Activated CD8-positive, alpha-beta T cell treated with anti-CD3 and anti-CD28 coated beads for 36 hours (primary cell): ENCODE results near the gene PTPRH. TPM values are rescaled to one million over a fixed set of nuclear protein-coding genes. Genes with fewer than 3 reads are reported as not detected.

Experiments used
- ATAC-seq: fragments of 200-7000 bp; cut with Tn5 transposase; one replicate; pipeline ENCODE4 v1.10.0; 2021; ENCODE audit warnings: mild to moderate bottlenecking, moderate library complexity
- CTCF ChIA-PET: fragments of 350-600 bp; sonication (Branson Sonifier 250); formaldehyde crosslinking; loops from one replicate; lab custom pipeline; 2021; ENCODE audit warnings: antibody characterized with exemption; lab: Charles Lee
- POLR2A ChIA-PET: fragments of 350-600 bp; sonication (Branson Sonifier 250); formaldehyde crosslinking; loops from one replicate; lab custom pipeline; 2021; ENCODE audit warnings: antibody characterized with exemption; lab: Charles Lee
- DNase-seq: peaks from one replicate; pipeline ENCODE4 v3.0.0-alpha.2; 2020
- H3K27ac Mint-ChIP-seq: one replicate; pipeline ENCODE4 v1.8.0; 2021; ENCODE audit warnings: mild to moderate bottlenecking, mixed read lengths
- H3K27me3 Mint-ChIP-seq: one replicate; pipeline ENCODE4 v1.8.0; 2021; ENCODE audit warnings: mixed read lengths
- H3K36me3 Mint-ChIP-seq: one replicate; pipeline ENCODE4 v1.8.0; 2021; ENCODE audit warnings: low read depth, mixed read lengths
- H3K4me1 Mint-ChIP-seq: one replicate; pipeline ENCODE4 v1.8.0; 2021; ENCODE audit warnings: low read depth, mixed read lengths
- H3K4me3 Mint-ChIP-seq: one replicate; pipeline ENCODE4 v1.8.0; 2021; ENCODE audit warnings: mild to moderate bottlenecking, moderate library complexity, mixed read lengths
- H3K9me3 Mint-ChIP-seq: one replicate; pipeline ENCODE4 v1.8.0; 2021; ENCODE audit warnings: mixed read lengths
- intact Hi-C: fragments of 100-400 bp; cut with micrococcal nuclease; formaldehyde crosslinking; loops from one replicate; pipeline ENCODE4 v1.10.0; 2022
- total RNA-seq, 2 experiments: library from RNA; stranded (reverse); gene quantifications; one replicate each; pipeline ENCODE4 v1.2.3, GENCODE V29; 2021
- TF ChIP-seq, protein P1 (sequence below): fragments of 200-600 bp; IDR thresholded peaks from one replicate; pipeline ENCODE4 v1.8.0; 2022; ENCODE audit warnings: antibody characterized with exemption, mild to moderate bottlenecking

The PTPRH gene
- total RNA-seq, 2 experiments from 2014 or later: not detected

GRCh38 chr19:55178781-55179599 is 30.3 kb downstream of the PTPRH start:
- ATAC-seq (peak; percentile 85), DNase-seq (peak; percentile 97)
- POLR2A ChIA-PET: interaction anchor here (1.1 to 1.4 kb wide), 2 partner anchors 18 to 228 kb away, joined by 3 read pairs; no protein-coding TSS in a partner anchor
- Mint-ChIP-seq H3K4me1 (peaks cover 22% of the 10 kb centered on the region), H3K9me3 (no peaks in the 10 kb centered on the region), H3K27me3 (peaks cover 66% of the 10 kb centered on the region), H3K4me3 (peak overlapping the region; percentile 64), H3K27ac (no peak overlapping the region), H3K36me3 (no peaks in the 10 kb centered on the region)
- CTCF ChIA-PET: interaction anchor here (1.2 to 1.3 kb wide), 2 partner anchors 18 kb away, joined by 3 to 4 read pairs; no protein-coding TSS in a partner anchor
- intact Hi-C loops: no loop called here
- TF ChIP-seq, protein P1, sequence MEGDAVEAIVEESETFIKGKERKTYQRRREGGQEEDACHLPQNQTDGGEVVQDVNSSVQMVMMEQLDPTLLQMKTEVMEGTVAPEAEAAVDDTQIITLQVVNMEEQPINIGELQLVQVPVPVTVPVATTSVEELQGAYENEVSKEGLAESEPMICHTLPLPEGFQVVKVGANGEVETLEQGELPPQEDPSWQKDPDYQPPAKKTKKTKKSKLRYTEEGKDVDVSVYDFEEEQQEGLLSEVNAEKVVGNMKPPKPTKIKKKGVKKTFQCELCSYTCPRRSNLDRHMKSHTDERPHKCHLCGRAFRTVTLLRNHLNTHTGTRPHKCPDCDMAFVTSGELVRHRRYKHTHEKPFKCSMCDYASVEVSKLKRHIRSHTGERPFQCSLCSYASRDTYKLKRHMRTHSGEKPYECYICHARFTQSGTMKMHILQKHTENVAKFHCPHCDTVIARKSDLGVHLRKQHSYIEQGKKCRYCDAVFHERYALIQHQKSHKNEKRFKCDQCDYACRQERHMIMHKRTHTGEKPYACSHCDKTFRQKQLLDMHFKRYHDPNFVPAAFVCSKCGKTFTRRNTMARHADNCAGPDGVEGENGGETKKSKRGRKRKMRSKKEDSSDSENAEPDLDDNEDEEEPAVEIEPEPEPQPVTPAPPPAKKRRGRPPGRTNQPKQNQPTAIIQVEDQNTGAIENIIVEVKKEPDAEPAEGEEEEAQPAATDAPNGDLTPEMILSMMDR: no peak

DNA sequence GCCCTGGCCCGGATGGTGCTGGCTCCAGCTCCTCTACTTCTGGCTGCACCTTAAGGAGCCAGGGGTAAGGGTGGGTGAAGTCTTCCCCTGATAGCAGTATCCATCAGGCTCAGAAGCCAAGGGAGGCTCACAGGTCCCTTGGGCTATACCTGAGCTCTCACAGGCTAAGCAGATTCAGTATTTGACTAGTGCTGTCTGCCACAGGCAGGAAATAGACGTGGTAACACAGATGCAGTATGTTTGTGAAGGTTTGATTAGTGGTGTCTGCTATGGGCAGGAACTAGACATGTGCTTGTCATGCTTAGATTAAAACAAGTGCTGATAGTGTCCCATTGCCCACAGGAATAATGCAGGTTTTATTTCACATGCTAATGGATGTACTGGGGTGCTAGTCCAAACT is 33.2 kb downstream of the PTPRH start:
- no peak for ATAC-seq
- TF ChIP-seq, protein P1: no peak
- H3K36me3 Mint-ChIP-seq: no peaks in the 10 kb centered on the region
- H3K27me3 Mint-ChIP-seq: peaks cover 70% of the 10 kb centered on the region
- no peak overlapping the region for H3K27ac Mint-ChIP-seq
- no peaks in the 10 kb centered on the region for H3K9me3 Mint-ChIP-seq
- H3K4me1 Mint-ChIP-seq: peaks cover 27% of the 10 kb centered on the region
- no peak for DNase-seq
- no peak overlapping the region for H3K4me3 Mint-ChIP-seq
- intact Hi-C loops: no loop called here
- ChIA-PET CTCF (interaction anchor here (0.5 to 1.4 kb wide), 3 partner anchors 10 to 85 kb away, joined by 3 to 4 read pairs (median 3); partner anchors contain the start of gene DNAAF3), POLR2A (interaction anchor here (0.7 kb wide), 1 partner anchor 15 kb away, joined by 3 read pairs; no protein-coding TSS in a partner anchor)

- TF ChIP-seq, protein P1: no peak
- ChIA-PET POLR2A (interaction anchor here (0.6 to 0.8 kb wide), 3 partner anchors 14 to 79 kb away, joined by 3 to 4 read pairs (median 3); no protein-coding TSS in a partner anchor), CTCF (interaction anchor here (1.3 to 1.5 kb wide), 3 partner anchors 9 to 15 kb away, joined by 4 to 12 read pairs (median 9); partner anchors contain the start of gene DNAAF3)
- H3K9me3 Mint-ChIP-seq: no peaks in the 10 kb centered on the region
- peaks cover 25% of the 10 kb centered on the region for H3K4me1 Mint-ChIP-seq
- peaks cover 71% of the 10 kb centered on the region for H3K27me3 Mint-ChIP-seq
- DNase-seq: no peak
- H3K4me3 Mint-ChIP-seq: no peak overlapping the region
- intact Hi-C loops: no loop called here
- H3K27ac Mint-ChIP-seq: no peak overlapping the region
- no peak for ATAC-seq
- no peaks in the 10 kb centered on the region for H3K36me3 Mint-ChIP-seq
These were observed 34.0 kb downstream of the PTPRH start for GRCh38 chr19:55175117-55175867.

DNA sequence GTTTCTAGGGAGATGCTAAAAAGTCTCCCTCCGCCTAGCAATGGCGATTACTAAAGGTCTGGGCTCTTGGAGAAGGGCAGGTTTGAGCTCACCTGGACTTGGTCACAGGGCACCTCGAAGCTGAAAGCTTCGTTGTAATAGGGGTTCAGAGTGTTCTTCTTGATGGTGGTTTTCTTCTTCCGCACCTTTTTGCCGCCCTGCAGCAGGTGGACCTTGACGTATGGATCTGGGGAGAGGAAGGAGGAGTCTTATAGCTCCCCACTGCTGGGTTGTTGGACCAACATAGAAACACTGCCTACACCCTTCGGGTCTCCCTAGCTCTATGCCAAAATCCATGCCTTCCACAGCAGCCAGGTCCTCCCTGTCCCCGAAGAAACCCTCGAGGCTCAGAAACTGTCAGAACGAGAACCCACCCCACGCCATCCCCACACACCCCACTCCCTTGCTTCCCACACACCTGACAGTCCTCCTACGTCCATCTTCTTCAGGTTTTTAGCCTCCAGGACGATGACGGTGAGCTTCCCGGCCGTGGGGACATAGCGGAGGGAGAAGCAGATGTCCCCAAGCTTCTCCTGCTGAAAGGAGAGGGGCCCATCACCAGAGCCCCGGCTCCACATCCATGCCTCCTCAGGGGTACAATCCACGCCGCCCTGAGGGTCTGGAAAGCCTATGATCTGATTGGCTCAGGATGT is 34.7 kb downstream of the PTPRH start:
- peaks cover 21% of the 10 kb centered on the region for H3K4me1 Mint-ChIP-seq
- H3K27ac Mint-ChIP-seq: no peak overlapping the region
- intact Hi-C loops: no loop called here
- DNase-seq: no peak
- H3K27me3 Mint-ChIP-seq: peaks cover 71% of the 10 kb centered on the region
- TF ChIP-seq, protein P1: no peak
- no peak for ATAC-seq
- H3K4me3 Mint-ChIP-seq: peak overlapping the region; percentile 47
- H3K9me3 Mint-ChIP-seq: no peaks in the 10 kb centered on the region
- CTCF ChIA-PET: interaction anchor here (1.2 to 1.5 kb wide), 3 partner anchors 8 to 17 kb away, joined by 3 to 12 read pairs (median 9); partner anchors contain the start of genes DNAAF3 and TNNI3
- POLR2A ChIA-PET: interaction anchor here (0.6 to 1.4 kb wide), 3 partner anchors 39 to 85 kb away, joined by 3 to 5 read pairs (median 4); partner anchors contain the start of gene PPP6R1
- no peaks in the 10 kb centered on the region for H3K36me3 Mint-ChIP-seq
